ENCODE results near the gene ZNF563. TPM values are rescaled to one million over a fixed set of nuclear protein-coding genes. Genes with fewer than 3 reads are reported as not detected.
A peak's percentile ranks its signal among the peaks of the same experiment; 100 is the strongest.
"Not testable (repeated sequence)": the region's sequence is repeated elsewhere in the genome, so short reads cannot be mapped to it uniquely, and the experiment has no call there.

ZNF563 gene
- total RNA-seq, 2 experiments from 2014 or later, result 6.1 to 6.3 TPM

GRCh38 chr19:12346896-12347295 is 13.5 kb upstream of the ZNF563 start:
- intact Hi-C loops (cut with micrococcal nuclease), result loop anchor here (1.0 kb wide), 1 partner anchor 145 kb away; no protein-coding TSS in a partner anchor
- Mint-ChIP-seq H3K27me3 (no peaks in the 10 kb centered on the region), H3K27ac (no peak overlapping the region), H3K9me3 (peaks cover 53% of the 10 kb centered on the region), H3K36me3 (peaks cover 29% of the 10 kb centered on the region), H3K4me3 (no peak overlapping the region), H3K4me1 (ENCODE audit: low read depth) (no peaks in the 10 kb centered on the region)
- DNase-seq, result peak; percentile 16
- ChIA-PET CTCF (interaction anchor here (1.4 kb wide), 1 partner anchor 288 kb away, joined by 5 read pairs; no protein-coding TSS in a partner anchor), POLR2A (no interaction called here)

DNA sequence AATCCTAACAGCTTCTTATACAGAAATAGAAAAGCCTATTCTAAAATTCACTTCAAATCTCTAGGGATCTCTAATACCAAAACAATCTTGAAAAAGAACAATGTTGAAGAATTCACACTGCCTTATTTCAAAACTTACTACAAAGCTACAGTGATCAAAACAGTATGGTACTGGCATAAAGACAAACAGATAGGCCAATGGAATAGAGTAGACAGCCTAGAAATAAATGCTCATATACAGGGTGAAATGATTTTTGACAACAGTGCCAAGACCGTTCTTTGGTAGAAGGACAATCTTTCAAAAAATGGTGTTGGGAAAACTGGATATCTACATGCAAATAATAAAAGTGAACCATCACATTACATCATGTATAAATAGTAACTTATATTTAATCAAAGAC is 11.8 kb upstream of the ZNF563 start:
- ChIA-PET POLR2A (no interaction called here), CTCF (interaction anchor here (1.3 to 2.0 kb wide), 3 partner anchors 12 to 285 kb away, joined by 3 to 5 read pairs (median 4); partner anchors contain the start of gene ZNF563)
- H3K36me3 Mint-ChIP-seq, result peaks cover 19% of the 10 kb centered on the region
- H3K4me3 Mint-ChIP-seq, result no peak overlapping the region
- H3K27ac Mint-ChIP-seq, result no peak overlapping the region
- H3K9me3 Mint-ChIP-seq, result peaks cover 39% of the 10 kb centered on the region
- no peaks in the 10 kb centered on the region for H3K4me1 Mint-ChIP-seq (ENCODE audit: low read depth)
- DNase-seq, result no peak
- intact Hi-C loops (cut with micrococcal nuclease), result no loop called here
- no peaks in the 10 kb centered on the region for H3K27me3 Mint-ChIP-seq

DNA sequence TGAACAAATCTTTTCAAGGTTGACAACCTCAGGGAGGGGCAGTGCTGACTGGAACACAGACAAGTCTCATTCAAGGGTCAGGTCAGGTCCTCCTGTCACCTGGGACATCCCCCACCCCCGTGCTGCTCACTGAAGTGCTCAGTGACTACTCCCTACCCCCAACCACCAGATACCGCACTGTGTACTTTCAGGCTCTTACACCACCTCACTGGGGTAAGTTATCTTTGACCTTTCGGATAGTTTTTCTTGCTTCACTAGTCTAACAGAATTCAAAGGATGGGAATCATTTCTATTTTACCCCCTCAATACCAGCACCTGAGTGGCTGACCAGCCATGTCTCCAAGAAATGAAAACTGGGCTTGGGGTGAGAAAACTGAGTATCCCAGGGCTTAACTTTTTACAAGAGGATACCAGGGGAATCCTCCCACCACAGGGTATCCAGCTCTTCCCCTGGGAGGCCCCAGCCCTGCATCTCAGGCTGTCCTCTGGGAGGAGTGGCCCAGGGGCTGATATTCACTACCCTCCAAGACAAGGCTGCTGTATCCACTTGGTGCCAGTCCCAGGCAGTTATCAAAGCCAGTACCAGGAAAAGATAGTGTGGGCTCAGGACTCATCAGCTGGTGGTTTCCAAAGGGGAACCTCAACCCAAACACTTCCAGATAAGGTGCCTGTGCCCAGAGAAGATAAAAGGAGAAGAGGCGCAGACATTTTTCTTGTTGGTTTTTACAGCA is 2.1 kb downstream of the ZNF563 start:
- Mint-ChIP-seq H3K36me3 (peaks cover 8% of the 10 kb centered on the region), H3K9me3 (no peaks in the 10 kb centered on the region), H3K4me1 (ENCODE audit: low read depth) (peaks cover 35% of the 10 kb centered on the region), H3K4me3 (peak overlapping the region; percentile 98), H3K27me3 (no peaks in the 10 kb centered on the region), H3K27ac (peak overlapping the region; percentile 97)
- ChIA-PET POLR2A (interaction anchor here (1.0 kb wide), 1 partner anchor 175 kb away, joined by 3 read pairs; the partner anchor contains the start of gene ZNF625), CTCF (interaction anchor here (0.8 to 2.5 kb wide), 2 partner anchors 34 to 452 kb away, joined by 3 to 11 read pairs; partner anchors contain the start of gene ZNF442)
- peak; percentile 94 for DNase-seq
- intact Hi-C loops (cut with micrococcal nuclease), result loop anchor here (1.0 to 10.0 kb wide), 6 partner anchors 34 to 446 kb away; partner anchors contain the start of genes HOOK2, ZNF44, ZNF442 and ZNF799

DNA sequence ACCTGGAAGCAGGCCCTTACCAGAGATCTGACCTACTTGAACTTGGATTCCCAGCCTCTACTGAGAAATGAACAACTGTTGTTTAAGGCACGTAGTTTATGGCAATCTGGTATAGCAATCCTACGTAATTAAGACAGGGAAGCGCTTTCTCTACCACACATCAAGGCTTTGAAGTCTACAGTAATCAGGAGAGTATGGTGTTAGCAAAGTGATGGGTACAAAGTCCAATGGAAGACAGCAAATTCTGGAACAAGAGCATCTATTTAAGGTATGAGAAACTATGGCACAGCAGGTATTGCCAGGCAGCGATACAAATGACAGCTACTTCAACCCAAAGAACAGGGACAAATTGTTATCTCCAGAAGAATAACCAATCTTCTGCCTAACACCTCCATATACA is 3.1 kb downstream of the ZNF563 start:
- Mint-ChIP-seq H3K9me3 (no peaks in the 10 kb centered on the region), H3K36me3 (peaks cover 12% of the 10 kb centered on the region), H3K4me3 (no peak overlapping the region), H3K27me3 (no peaks in the 10 kb centered on the region), H3K4me1 (ENCODE audit: low read depth) (peaks cover 40% of the 10 kb centered on the region), H3K27ac (peak overlapping the region; percentile 97)
- no peak for DNase-seq
- POLR2A ChIA-PET, result interaction anchor here (1.0 kb wide), 1 partner anchor 174 kb away, joined by 3 read pairs; the partner anchor contains the start of gene ZNF625
- intact Hi-C loops (cut with micrococcal nuclease), result loop anchor here (2.0 to 10.0 kb wide), 3 partner anchors 70 to 447 kb away; partner anchors contain the start of genes HOOK2 and ZNF799
- CTCF ChIA-PET, result no interaction called here

DNA sequence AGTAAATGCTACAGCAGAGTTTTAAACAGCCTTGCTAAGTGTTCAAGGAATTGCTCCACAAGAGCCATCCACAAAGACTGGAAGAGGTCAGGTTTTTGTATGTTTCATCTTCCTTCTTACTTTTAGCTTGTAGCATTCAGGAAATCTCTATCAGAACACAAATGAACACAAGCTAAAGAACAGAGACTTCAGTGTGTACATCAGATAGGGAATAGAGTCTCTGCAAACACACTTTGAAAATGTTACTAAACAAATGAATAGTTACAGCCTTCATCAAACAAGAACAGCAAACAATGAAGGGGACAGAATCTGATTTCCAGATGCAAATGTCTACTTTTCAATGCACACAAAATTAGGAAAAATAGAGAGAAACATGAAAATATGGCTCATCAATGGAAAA is 7.7 kb downstream of the ZNF563 start:
- Mint-ChIP-seq H3K9me3 (peaks cover 15% of the 10 kb centered on the region), H3K27ac (no peak overlapping the region), H3K36me3 (peaks cover 35% of the 10 kb centered on the region), H3K27me3 (no peaks in the 10 kb centered on the region), H3K4me1 (ENCODE audit: low read depth) (peaks cover 16% of the 10 kb centered on the region), H3K4me3 (no peak overlapping the region)
- CTCF ChIA-PET, result no interaction called here
- intact Hi-C loops (cut with micrococcal nuclease), result no loop called here
- POLR2A ChIA-PET, result no interaction called here
- no peak for DNase-seq

GRCh38 chr19:12318782-12319413 is 14.5 kb downstream of the ZNF563 start:
- no peak overlapping the region for H3K4me3 Mint-ChIP-seq
- H3K27me3 Mint-ChIP-seq, result no peaks in the 10 kb centered on the region
- ChIA-PET CTCF (no interaction called here), POLR2A (no interaction called here)
- no peaks in the 10 kb centered on the region for H3K4me1 Mint-ChIP-seq (ENCODE audit: low read depth)
- H3K36me3 Mint-ChIP-seq, result peaks cover 66% of the 10 kb centered on the region
- no peak for DNase-seq
- intact Hi-C loops (cut with micrococcal nuclease), result no loop called here
- peaks cover 49% of the 10 kb centered on the region for H3K9me3 Mint-ChIP-seq
- no peak overlapping the region for H3K27ac Mint-ChIP-seq

DNA sequence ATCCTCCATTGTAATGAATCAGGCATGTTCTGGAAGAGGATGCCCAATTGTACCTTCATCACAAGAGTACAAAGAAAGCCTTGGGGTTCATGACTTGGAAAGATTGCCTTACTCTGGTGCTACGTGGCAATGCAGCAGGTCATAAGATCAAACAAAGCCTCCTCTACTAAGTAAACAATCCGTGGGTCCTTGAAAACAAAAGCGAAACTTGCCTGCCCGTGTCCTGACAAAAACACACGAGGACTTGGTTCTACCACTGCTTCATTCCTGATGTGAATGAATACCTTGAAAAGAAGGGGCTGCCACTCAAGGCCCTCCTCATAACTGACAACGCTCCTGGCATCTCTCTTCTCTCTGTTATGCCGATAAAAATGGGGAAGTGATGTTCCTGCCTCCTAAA is 18.9 kb downstream of the ZNF563 start:
- no peak for DNase-seq
- intact Hi-C loops (cut with micrococcal nuclease), result no loop called here
- Mint-ChIP-seq H3K27me3 (no peaks in the 10 kb centered on the region), H3K36me3 (peaks cover 38% of the 10 kb centered on the region), H3K4me3 (no peak overlapping the region), H3K9me3 (peaks cover 30% of the 10 kb centered on the region), H3K27ac (no peak overlapping the region), H3K4me1 (ENCODE audit: low read depth) (no peaks in the 10 kb centered on the region)
- ChIA-PET POLR2A (interaction anchor here (0.8 kb wide), 1 partner anchor 108 kb away, joined by 5 read pairs; no protein-coding TSS in a partner anchor), CTCF (no interaction called here)

- H3K27me3 Mint-ChIP-seq, H3K4me3 Mint-ChIP-seq, CTCF ChIA-PET: not testable (repeated sequence)
These were observed 24.5 kb downstream of the ZNF563 start for GRCh38 chr19:12308891-12309290.

GRCh38 chr19:12295191-12295590 is 38.2 kb downstream of the ZNF563 start:
- no peaks in the 10 kb centered on the region for H3K27me3 Mint-ChIP-seq
- peaks cover 22% of the 10 kb centered on the region for H3K4me1 Mint-ChIP-seq (ENCODE audit: low read depth)
- no peak for DNase-seq
- no peaks in the 10 kb centered on the region for H3K9me3 Mint-ChIP-seq
- H3K4me3 Mint-ChIP-seq, result peak overlapping the region; percentile 97
- H3K27ac Mint-ChIP-seq, result peak overlapping the region; percentile 96
- POLR2A ChIA-PET, result interaction anchor here (0.6 to 1.4 kb wide), 3 partner anchors 38 to 858 kb away, joined by 3 to 12 read pairs (median 3); partner anchors contain the start of gene ZNF563
- intact Hi-C loops (cut with micrococcal nuclease), result loop anchor here (10.0 kb wide), 1 partner anchor 200 kb away; no protein-coding TSS in a partner anchor
- peaks cover 15% of the 10 kb centered on the region for H3K36me3 Mint-ChIP-seq
- CTCF ChIA-PET, result interaction anchor here (0.9 to 1.0 kb wide), 2 partner anchors 69 to 204 kb away, joined by 3 read pairs; no protein-coding TSS in a partner anchor

More at GRCh38 chr19:12308891-12309290, 24.5 kb downstream of the ZNF563 start:
- H3K9me3 Mint-ChIP-seq; H3K4me1 Mint-ChIP-seq (ENCODE audit: low read depth); POLR2A ChIA-PET; DNase-seq; intact Hi-C loops (cut with micrococcal nuclease); H3K36me3 Mint-ChIP-seq; H3K27ac Mint-ChIP-seq: not testable (repeated sequence)

DNA sequence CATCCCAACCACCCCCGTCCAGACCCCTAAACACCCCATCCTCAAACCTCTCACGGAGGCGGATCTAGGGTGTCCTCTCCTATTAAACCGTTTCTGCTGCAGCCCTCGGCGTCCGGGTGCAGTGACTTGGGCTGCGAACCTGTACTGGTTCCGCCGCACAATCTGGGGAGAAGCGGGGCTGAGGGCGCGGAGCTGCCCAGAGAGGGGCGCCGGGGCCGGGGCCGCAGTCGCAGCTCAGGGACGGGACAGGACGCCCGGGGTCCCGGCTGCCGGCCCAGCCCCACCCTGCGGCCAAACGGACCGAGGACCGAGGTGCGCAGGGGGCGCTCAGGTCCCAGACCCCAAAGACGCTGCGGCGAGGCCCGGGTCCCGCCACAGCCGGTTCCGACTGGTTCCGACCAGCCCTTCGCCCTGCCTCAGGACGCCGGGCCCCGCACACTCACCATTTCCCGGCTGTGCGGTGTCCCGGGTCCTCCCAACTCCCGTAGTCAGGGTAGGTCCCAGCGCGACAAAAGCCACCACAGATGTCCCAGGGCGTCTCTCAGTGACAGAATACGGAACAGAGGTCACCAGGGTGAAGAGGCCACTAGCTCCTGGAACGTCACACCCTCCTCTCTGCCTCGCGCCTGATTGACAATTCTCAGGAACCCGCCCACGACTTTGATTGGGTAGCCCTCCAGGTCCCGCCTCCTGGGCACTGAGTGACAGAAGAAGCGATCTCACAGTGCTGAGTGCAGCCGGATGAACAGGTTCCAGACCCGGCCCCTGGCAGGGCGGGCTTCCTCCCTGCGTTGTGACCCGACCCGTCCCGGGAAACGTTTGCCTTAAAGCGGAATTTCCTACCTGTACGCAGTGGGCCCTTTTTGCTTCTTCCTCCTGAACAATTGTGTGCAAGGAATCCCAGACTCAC is 38.9 kb downstream of the ZNF563 start, which contains the start of gene ZNF44:
Gene ZNF44, minus strand, starts transcription at position 635 of the 910 bp plus-strand sequence. Its CDS starts 189 bp downstream, at position 446.
- peak within 1 kb of the TSS; percentile 98 for H3K4me3 Mint-ChIP-seq
- no peaks in the 10 kb centered on the region for H3K27me3 Mint-ChIP-seq
- DNase-seq, result peak; percentile 99
- intact Hi-C loops (cut with micrococcal nuclease), result loop anchor here (1.0 to 10.0 kb wide), 5 partner anchors 37 to 307 kb away; partner anchors contain the start of gene ZNF564
- CTCF ChIA-PET, result interaction anchor here (0.6 to 1.0 kb wide), 3 partner anchors 70 to 817 kb away, joined by 3 read pairs; no protein-coding TSS in a partner anchor
- H3K36me3 Mint-ChIP-seq, result peaks cover 15% of the 10 kb centered on the region
- POLR2A ChIA-PET, result interaction anchor here (0.6 to 1.4 kb wide), 3 partner anchors 39 to 256 kb away, joined by 3 to 12 read pairs (median 3); partner anchors contain the start of gene ZNF563
- peak within 1 kb of the TSS; percentile 98 for H3K27ac Mint-ChIP-seq
- H3K9me3 Mint-ChIP-seq, result no peaks in the 10 kb centered on the region
- peaks cover 27% of the 10 kb centered on the region for H3K4me1 Mint-ChIP-seq (ENCODE audit: low read depth)

- peak; percentile 80 for DNase-seq
- peak overlapping the region; percentile 98 for H3K27ac Mint-ChIP-seq
- ChIA-PET CTCF (interaction anchor here (0.6 kb wide), 1 partner anchor 818 kb away, joined by 3 read pairs; no protein-coding TSS in a partner anchor), POLR2A (interaction anchor here (0.7 to 1.4 kb wide), 2 partner anchors 40 kb away, joined by 6 to 12 read pairs; partner anchors contain the start of gene ZNF563)
- H3K4me3 Mint-ChIP-seq, result peak overlapping the region; percentile 98
- H3K27me3 Mint-ChIP-seq, result no peaks in the 10 kb centered on the region
- H3K4me1 Mint-ChIP-seq (ENCODE audit: low read depth), result peaks cover 34% of the 10 kb centered on the region
- peaks cover 15% of the 10 kb centered on the region for H3K36me3 Mint-ChIP-seq
- H3K9me3 Mint-ChIP-seq, result no peaks in the 10 kb centered on the region
- intact Hi-C loops (cut with micrococcal nuclease), result loop anchor here (1.0 to 10.0 kb wide), 6 partner anchors 37 to 307 kb away; partner anchors contain the start of gene ZNF564
These were observed 39.6 kb downstream of the ZNF563 start for GRCh38 chr19:12293777-12294248.

All from activated CD4-positive, alpha-beta memory T cell treated with anti-CD3 and anti-CD28 coated beads for 36 hours (primary cell).